Measurements from ENCODE around the gene NTNG2. TPM values are rescaled to one million over a fixed set of nuclear protein-coding genes. Genes with fewer than 3 reads are reported as not detected.

The NTNG2 gene
- total RNA-seq, 3 donors from 2014 or later: under 0.01 to 1.9 (median 0.29) TPM

DNA sequence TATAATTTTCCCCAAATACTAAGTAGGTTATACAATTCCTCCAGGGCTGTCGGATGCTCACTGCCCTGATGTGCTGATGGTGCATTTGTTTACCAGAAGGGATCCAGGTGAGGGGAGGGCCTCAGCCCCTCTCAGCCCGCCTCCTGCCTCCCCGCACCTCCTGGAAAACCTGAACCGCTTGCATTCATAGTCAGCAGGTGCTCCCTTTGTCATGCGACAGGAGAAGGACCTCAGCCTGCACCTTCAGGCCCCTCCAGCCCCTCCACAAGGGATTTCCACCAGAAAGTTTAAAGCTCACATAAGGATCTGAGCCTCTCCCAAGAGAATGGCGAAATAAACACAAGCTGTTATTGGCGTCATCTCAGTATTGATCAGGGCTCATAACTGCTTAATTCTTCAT, 36.5 kb upstream of the NTNG2 start:
- intact Hi-C loops (cut with DNase I; ENCODE audit: low total_unique reads): no loop called here
- H3K27ac ChIP-seq: no peak overlapping the region
- TF ChIP-seq POLR2AphosphoS5 (IDR thresholded peaks at IDR 0.05) (no peak), POLR2A (IDR thresholded peaks at IDR 0.05) (no peak)
- TF ChIP-seq, protein P1, sequence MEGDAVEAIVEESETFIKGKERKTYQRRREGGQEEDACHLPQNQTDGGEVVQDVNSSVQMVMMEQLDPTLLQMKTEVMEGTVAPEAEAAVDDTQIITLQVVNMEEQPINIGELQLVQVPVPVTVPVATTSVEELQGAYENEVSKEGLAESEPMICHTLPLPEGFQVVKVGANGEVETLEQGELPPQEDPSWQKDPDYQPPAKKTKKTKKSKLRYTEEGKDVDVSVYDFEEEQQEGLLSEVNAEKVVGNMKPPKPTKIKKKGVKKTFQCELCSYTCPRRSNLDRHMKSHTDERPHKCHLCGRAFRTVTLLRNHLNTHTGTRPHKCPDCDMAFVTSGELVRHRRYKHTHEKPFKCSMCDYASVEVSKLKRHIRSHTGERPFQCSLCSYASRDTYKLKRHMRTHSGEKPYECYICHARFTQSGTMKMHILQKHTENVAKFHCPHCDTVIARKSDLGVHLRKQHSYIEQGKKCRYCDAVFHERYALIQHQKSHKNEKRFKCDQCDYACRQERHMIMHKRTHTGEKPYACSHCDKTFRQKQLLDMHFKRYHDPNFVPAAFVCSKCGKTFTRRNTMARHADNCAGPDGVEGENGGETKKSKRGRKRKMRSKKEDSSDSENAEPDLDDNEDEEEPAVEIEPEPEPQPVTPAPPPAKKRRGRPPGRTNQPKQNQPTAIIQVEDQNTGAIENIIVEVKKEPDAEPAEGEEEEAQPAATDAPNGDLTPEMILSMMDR (IDR thresholded peaks at IDR 0.05): no peak
- H3K9me3 ChIP-seq: no peaks in the 10 kb centered on the region
- H3K27me3 ChIP-seq: peaks cover 0 to 53% of the 10 kb centered on the region in 2 donors
- no peak overlapping the region for H3K4me3 ChIP-seq
- H3K4me1 ChIP-seq: no peaks in the 10 kb centered on the region
- H3K36me3 ChIP-seq: no peaks in the 10 kb centered on the region
- DNase-seq (ENCODE audit: low spot score in 2 of 2): no peak

DNA sequence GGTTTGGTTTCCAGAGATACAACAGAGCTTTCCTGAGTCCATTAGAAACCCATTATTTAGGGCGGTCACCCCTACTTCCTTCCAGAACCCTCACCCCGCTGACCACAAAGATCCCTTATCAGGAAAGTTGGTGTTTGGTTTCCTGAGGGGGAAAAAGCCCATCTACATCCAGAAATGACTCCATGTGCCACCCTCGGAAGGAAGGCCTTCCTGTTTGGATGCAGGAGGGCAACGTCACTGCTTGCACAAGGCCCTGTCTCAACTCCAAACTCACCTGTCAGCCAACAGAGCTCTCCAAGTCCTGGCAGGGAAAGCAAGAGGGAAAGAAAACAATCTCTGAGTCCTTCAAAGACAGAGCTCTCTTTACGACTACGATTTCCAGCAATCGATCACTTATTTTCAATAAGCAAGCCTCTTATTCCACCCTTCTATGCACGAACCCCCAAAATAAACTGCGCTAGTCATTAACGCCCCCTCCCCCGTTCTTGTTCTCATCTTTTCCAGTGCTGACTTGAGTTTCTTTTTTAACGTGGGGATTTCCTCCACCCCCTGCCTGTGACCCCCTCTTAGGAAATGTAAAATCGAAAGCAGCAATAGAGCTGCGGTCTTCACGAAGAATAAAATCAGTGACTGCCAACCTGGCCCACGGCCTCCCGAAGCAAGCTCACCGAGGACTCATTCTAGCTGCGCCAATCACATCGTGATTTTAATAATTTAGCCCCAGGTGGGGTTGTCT, 35.7 kb upstream of the NTNG2 start:
- peaks cover 0 to 59% of the 10 kb centered on the region in 2 donors for H3K27me3 ChIP-seq
- no peak overlapping the region for H3K27ac ChIP-seq
- TF ChIP-seq, protein P1 (IDR thresholded peaks at IDR 0.05): no peak
- TF ChIP-seq POLR2A (IDR thresholded peaks at IDR 0.05) (no peak), POLR2AphosphoS5 (IDR thresholded peaks at IDR 0.05) (no peak)
- no peaks in the 10 kb centered on the region for H3K4me1 ChIP-seq
- peak overlapping the region in 2 of 3 donors; percentile 27 to 45 for H3K4me3 ChIP-seq
- no peaks in the 10 kb centered on the region for H3K9me3 ChIP-seq
- DNase-seq (ENCODE audit: low spot score in 2 of 2): no peak
- H3K36me3 ChIP-seq: no peaks in the 10 kb centered on the region
- intact Hi-C loops (cut with DNase I; ENCODE audit: low total_unique reads): no loop called here

DNA sequence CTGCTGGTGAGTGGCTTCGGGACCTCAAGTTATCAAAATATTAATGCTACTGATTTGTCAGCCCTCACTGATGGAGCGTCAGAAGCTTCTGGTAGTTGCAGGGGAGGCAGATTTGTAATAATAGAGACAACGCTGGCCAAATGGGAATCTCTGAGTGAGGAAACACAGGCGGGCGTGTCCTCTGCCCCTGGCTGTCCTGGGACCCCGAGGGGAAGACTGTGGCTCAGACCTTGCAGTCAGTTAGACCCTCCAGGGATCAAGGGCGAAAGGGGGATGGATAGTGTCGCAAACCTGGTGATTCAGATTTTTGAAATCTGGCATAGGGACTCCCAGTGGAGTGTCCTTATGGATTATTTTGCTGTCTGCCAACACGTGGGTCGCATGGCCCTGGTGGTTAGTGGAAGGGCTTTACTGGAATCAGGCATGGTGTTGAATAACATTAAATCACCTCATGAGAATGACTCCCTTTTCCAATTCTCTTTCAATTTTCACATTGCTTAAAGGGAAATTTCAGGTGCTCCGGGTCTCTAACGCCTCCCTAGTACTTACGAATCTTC, 35.1 kb upstream of the NTNG2 start:
- peak overlapping the region in 2 of 3 donors; percentile 27 to 45 for H3K4me3 ChIP-seq
- DNase-seq (ENCODE audit: low spot score in 2 of 2): no peak
- H3K9me3 ChIP-seq: no peaks in the 10 kb centered on the region
- H3K27ac ChIP-seq: no peak overlapping the region
- no peak for TF ChIP-seq POLR2A (IDR thresholded peaks at IDR 0.05)
- no peak for TF ChIP-seq POLR2AphosphoS5 (IDR thresholded peaks at IDR 0.05)
- TF ChIP-seq, protein P1 (IDR thresholded peaks at IDR 0.05): no peak
- intact Hi-C loops (cut with DNase I; ENCODE audit: low total_unique reads): no loop called here
- no peaks in the 10 kb centered on the region for H3K36me3 ChIP-seq
- H3K4me1 ChIP-seq: no peaks in the 10 kb centered on the region
- H3K27me3 ChIP-seq: peaks cover 0 to 59% of the 10 kb centered on the region in 2 donors

DNA sequence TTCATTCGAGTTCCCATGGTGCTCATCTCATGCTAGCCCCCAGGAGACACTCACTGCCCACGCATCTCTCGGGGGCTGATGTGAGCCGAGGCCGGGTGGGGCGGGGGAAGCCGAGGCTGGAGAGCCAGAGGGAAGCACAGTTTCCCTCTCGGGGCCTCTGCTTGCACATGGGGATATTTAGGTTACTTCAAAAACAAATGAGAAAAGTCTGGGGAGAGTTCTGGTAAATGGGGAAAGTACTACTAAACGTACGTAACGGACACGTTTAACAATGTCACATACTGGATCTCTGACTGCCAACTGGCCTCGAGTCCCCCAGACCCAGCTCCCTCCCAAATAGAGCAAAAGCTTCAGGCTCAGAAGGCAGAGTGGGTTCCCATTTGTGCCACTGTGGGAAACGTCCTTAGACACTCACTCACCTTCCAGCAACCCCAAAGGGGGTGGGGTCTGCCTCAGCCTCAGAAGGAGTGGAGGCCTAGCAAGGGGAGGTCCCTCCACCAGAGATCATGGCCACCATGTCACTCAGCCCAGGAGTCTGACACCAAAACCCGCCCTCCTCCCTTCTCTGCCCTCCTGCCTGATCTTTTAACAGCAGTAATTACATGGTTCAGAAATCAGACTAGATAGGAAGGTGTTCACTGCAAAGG, 33.8 kb upstream of the NTNG2 start:
- peaks cover 0 to 61% of the 10 kb centered on the region in 2 donors for H3K27me3 ChIP-seq

More for the DNA sequence above, 33.8 kb upstream of the NTNG2 start:
- no peak for TF ChIP-seq POLR2AphosphoS5 (IDR thresholded peaks at IDR 0.05)
- TF ChIP-seq, protein P1 (IDR thresholded peaks at IDR 0.05): no peak
- no peak for TF ChIP-seq POLR2A (IDR thresholded peaks at IDR 0.05)
- Histone ChIP-seq H3K9me3 (no peaks in the 10 kb centered on the region), H3K4me1 (no peaks in the 10 kb centered on the region), H3K27ac (no peak overlapping the region), H3K4me3 (no peak overlapping the region), H3K36me3 (no peaks in the 10 kb centered on the region)
- no peak for DNase-seq (ENCODE audit: low spot score in 2 of 2)
- intact Hi-C loops (cut with DNase I; ENCODE audit: low total_unique reads): no loop called here
